Putamen (tissue), 1 donor: Measurements from ENCODE around the gene SPAG16.

Experiments
- DNase-seq: peaks from one replicate; pipeline ENCODE4 v3.0.0-alpha.2; 2016; ENCODE audit warnings: low spot score

SPAG16 gene

GRCh38 chr2:214174563-214174962 is 890.3 kb downstream of the SPAG16 start:
- DNase-seq, result no peak

- DNase-seq, result no peak
Measured at GRCh38 chr2:214180071-214180470, 895.8 kb downstream of the SPAG16 start.

- no peak for DNase-seq
Measured at GRCh38 chr2:214180686-214181085, 896.4 kb downstream of the SPAG16 start.

- no peak for DNase-seq
Measured at GRCh38 chr2:214184461-214184860, 900.2 kb downstream of the SPAG16 start.

- DNase-seq, result no peak
Measured at GRCh38 chr2:214185546-214185945, 901.3 kb downstream of the SPAG16 start.

GRCh38 chr2:214192711-214193110 is 908.4 kb downstream of the SPAG16 start:
- no peak for DNase-seq

GRCh38 chr2:214193943-214194342 is 909.7 kb downstream of the SPAG16 start:
- no peak for DNase-seq

GRCh38 chr2:214196260-214196659 is 912.0 kb downstream of the SPAG16 start:
- no peak for DNase-seq

- DNase-seq, result no peak
Measured at GRCh38 chr2:214201892-214202291, 917.6 kb downstream of the SPAG16 start.

GRCh38 chr2:214203214-214203613 is 919.0 kb downstream of the SPAG16 start:
- no peak for DNase-seq

GRCh38 chr2:214203744-214204289 is 919.6 kb downstream of the SPAG16 start:
- DNase-seq, result no peak

- no peak for DNase-seq
Measured at GRCh38 chr2:214215107-214215506, 930.8 kb downstream of the SPAG16 start.

GRCh38 chr2:214217136-214217535 is 932.9 kb downstream of the SPAG16 start:
- no peak for DNase-seq

- DNase-seq, result no peak
Measured at GRCh38 chr2:214217599-214217998, 933.3 kb downstream of the SPAG16 start.

- DNase-seq, result no peak
Measured at GRCh38 chr2:214220251-214220650, 936.0 kb downstream of the SPAG16 start.

GRCh38 chr2:214226061-214226460 is 941.8 kb downstream of the SPAG16 start:
- no peak for DNase-seq

- DNase-seq, result no peak
Measured at GRCh38 chr2:214232271-214232670, 948.0 kb downstream of the SPAG16 start.

- DNase-seq, result no peak
Measured at GRCh38 chr2:214233164-214233563, 948.9 kb downstream of the SPAG16 start.

GRCh38 chr2:214242797-214243196 is 958.5 kb downstream of the SPAG16 start:
- DNase-seq, result no peak

- DNase-seq, result no peak
Measured at GRCh38 chr2:214244847-214245246, 960.6 kb downstream of the SPAG16 start.

GRCh38 chr2:214246417-214246816 is 962.2 kb downstream of the SPAG16 start:
- no peak for DNase-seq

GRCh38 chr2:214247531-214247930 is 963.3 kb downstream of the SPAG16 start:
- DNase-seq, result no peak

- DNase-seq, result no peak
Measured at GRCh38 chr2:214255046-214255445, 970.8 kb downstream of the SPAG16 start.

- DNase-seq, result no peak
Measured at GRCh38 chr2:214261683-214262082, 977.4 kb downstream of the SPAG16 start.

- no peak for DNase-seq
Measured at GRCh38 chr2:214264171-214264570, 979.9 kb downstream of the SPAG16 start.
